HG02981 (cell line): ENCODE data around the gene CHMP3.
"Not testable (repeated sequence)": the region's sequence is repeated elsewhere in the genome, so short reads cannot be mapped to it uniquely, and the experiment has no call there.

Source experiments
- ATAC-seq: cut with Tn5 transposase; IDR thresholded peaks from one replicate; pipeline ENCODE4 v1.9.1; 2021; ENCODE audit warnings: mild to moderate bottlenecking, moderate library complexity; ENCODE audit not compliant: unreplicated experiment

The CHMP3 gene

GRCh38 chr2:86549963-86550725 lies 13.1 kb downstream of the CHMP3 start:
- not testable (repeated sequence) for ATAC-seq

- ATAC-seq, result not testable (repeated sequence)
Measured at GRCh38 chr2:86549440-86549839, 13.8 kb downstream of the CHMP3 start.

GRCh38 chr2:86548913-86549396 lies 14.3 kb downstream of the CHMP3 start:
- not testable (repeated sequence) for ATAC-seq

- not testable (repeated sequence) for ATAC-seq
Measured at GRCh38 chr2:86548165-86548912, 14.9 kb downstream of the CHMP3 start.

GRCh38 chr2:86545296-86545924 lies 17.8 kb downstream of the CHMP3 start:
- not testable (repeated sequence) for ATAC-seq

- ATAC-seq, result not testable (repeated sequence)
Measured at GRCh38 chr2:86544278-86545099, 18.8 kb downstream of the CHMP3 start.

GRCh38 chr2:86543793-86544192 lies 19.4 kb downstream of the CHMP3 start:
- ATAC-seq, result no peak

- ATAC-seq, result no peak
Measured at GRCh38 chr2:86543335-86543734, 19.9 kb downstream of the CHMP3 start.

GRCh38 chr2:86542814-86543213 lies 20.4 kb downstream of the CHMP3 start:
- no peak for ATAC-seq

- ATAC-seq, result no peak
Measured at GRCh38 chr2:86541334-86541733, 21.9 kb downstream of the CHMP3 start.

- no peak for ATAC-seq
Measured at GRCh38 chr2:86533589-86533988, 29.7 kb downstream of the CHMP3 start.

GRCh38 chr2:86525421-86526340 lies 37.6 kb downstream of the CHMP3 start:
- ATAC-seq, result no peak

GRCh38 chr2:86523491-86523890 lies 39.8 kb downstream of the CHMP3 start:
- no peak for ATAC-seq

GRCh38 chr2:86522711-86523110 lies 40.5 kb downstream of the CHMP3 start:
- no peak for ATAC-seq

- ATAC-seq, result no peak
Measured at GRCh38 chr2:86521922-86522321, 41.3 kb downstream of the CHMP3 start.

GRCh38 chr2:86520153-86520552 lies 43.1 kb downstream of the CHMP3 start:
- no peak for ATAC-seq

GRCh38 chr2:86519349-86519748 lies 43.9 kb downstream of the CHMP3 start:
- no peak for ATAC-seq

- ATAC-seq, result no peak
Measured at GRCh38 chr2:86518481-86518880, 44.8 kb downstream of the CHMP3 start.

- no peak for ATAC-seq
Measured at GRCh38 chr2:86513948-86514660, 49.1 kb downstream of the CHMP3 start.
